GM19035 (cell line): ENCODE measurements around the gene IGFLR1.
A peak's percentile ranks its signal among the peaks of the same experiment; 100 is the strongest.

Source experiments
- ATAC-seq: cut with Tn5 transposase; IDR thresholded peaks from one replicate; pipeline ENCODE4 v1.9.1; 2021; ENCODE audit not compliant: unreplicated experiment

IGFLR1 gene

DNA sequence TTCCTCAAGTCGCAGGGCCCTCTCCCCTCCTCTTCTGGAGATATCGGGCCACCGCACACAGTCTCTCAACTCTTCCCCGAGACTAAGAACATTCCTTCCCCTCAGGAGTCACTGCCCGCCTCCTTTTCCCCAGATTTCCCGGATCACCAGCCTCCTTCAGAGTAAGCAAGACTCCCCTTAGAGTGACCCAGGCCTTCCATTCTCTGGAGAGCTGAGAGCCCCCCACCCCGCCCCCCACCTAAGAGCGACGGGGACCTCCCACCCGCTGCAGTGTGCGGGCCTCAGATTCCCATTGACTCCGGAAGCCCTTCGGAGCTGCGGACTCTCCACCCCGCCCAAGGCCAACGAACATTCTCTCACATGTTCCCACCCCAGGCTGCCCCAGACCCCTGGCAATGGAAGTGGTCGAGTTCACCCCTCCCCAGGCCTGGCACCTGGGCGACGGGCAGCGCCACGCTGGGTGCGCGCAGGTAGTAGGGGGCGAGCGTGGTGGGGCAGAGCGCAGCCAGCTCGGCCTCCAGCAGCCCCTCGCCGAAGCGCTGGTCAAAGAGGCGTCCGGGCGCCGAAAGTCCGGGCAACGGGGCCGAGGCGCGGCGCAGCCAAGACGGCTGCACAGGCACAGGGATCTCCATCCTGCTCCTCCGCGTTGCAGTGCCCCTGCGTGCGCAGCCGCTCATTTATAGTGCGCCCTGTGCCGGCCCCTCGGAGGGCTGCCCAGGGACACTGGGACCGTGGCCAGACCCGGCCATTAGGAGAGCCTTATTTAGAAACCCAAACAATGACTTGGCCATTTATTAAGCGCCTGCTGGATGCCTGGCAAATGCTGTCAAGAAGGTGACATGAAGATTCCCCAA is 14.4 kb upstream of the IGFLR1 start, which contains the start of gene HSPB6:
Gene HSPB6, minus strand, starts transcription at position 653 of the 854 bp plus-strand sequence. Its CDS starts 21 bp downstream, at position 632.
- no peak for ATAC-seq

DNA sequence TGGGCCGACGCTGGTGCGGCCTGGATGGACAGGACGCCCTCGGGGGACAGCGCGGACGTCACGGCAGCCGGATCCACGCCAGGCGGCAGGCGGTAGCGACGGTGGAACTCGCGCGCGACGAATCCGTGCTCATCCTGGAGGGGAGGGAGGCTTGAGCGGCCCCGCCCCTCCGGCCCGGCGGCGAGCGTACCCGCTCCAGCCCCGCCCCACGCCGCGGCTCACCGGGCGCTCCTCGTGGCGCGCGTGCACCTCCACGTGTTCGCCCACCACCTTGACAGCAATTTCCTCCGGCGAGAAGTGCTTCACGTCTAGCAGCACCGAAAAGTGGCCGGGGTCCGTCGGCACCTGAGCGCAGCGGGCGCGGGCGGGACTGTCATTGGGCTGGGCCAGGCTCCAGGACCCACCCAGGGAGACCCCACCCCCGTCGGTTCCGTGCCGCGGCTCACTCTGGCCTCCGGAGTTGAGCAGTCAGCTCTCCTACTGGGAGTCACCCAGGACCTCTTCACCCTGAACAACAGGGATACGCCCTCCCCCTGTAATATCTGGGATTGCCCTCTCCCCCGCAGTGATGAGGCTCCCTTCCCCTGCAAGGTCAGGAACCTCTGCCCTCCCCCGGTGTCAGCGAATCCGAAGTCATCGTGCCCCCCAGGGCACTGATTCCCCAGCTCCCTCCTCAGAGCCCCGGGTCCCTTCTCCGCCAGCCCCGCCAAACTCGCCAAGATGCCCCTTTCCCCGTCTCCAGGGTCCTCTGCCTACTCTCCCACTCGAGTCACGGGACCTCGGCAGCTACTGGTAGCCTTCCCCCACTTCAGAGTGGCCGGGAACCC is 13.5 kb upstream of the IGFLR1 start:
- no peak for ATAC-seq

DNA sequence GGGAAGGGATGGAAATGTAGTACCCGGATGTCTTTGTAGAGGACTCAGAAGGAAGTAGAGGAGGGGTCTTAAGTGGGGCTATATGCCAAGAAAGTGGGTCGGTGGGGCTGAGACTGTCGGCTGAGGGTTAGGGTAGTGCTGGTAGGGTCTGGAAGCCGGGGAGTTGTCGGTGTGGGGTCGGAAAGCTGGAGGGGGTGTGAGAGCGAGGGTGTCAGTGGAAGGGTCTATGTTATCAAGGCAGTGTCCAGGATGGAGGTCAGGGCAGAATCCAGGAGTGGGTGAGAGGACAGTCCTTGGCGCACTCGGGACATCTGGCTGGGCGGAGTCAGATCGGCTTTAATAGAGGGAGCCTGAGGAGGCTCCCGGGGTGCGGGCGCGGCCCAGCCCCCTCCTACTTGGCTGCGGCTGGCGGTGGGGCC is 12.9 kb upstream of the IGFLR1 start:
- no peak for ATAC-seq

DNA sequence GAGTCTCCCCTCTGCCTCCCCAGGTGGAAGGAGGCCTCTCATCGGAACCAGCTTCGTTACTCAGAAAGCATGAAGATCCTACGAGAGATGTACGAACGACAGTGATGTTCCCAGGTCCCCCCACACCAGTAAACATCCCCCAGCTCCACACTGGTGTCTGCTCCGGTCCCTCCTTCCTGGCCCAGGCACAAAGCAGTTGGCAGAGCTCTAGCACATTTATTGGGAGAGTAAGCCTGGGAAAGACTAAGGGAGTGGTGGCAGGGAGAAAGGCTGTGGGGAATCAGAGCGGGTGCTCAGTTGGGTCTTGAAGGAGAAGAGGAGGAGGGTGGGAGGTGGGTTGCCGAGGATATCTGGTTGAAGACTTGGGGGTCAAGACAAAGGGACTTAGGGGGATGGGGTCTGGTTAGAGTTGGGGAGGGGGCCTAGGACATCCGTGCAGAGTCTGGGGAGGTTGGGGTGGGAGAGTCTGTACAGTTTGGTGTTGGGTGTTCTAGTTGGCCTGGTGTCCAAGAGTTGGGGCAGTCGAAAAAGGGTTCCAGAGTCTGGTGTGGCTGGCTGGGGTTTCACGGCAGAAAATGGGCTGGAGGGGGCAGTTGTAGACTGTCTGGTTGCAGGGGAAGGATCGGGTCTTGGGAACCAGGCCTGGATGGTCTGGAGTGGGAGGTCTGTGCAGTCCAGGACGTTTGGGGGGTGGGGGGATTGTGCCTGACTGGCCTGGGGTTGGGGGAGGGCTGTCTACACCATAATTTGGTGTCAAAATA is 12.3 kb upstream of the IGFLR1 start:
- ATAC-seq: no peak

DNA sequence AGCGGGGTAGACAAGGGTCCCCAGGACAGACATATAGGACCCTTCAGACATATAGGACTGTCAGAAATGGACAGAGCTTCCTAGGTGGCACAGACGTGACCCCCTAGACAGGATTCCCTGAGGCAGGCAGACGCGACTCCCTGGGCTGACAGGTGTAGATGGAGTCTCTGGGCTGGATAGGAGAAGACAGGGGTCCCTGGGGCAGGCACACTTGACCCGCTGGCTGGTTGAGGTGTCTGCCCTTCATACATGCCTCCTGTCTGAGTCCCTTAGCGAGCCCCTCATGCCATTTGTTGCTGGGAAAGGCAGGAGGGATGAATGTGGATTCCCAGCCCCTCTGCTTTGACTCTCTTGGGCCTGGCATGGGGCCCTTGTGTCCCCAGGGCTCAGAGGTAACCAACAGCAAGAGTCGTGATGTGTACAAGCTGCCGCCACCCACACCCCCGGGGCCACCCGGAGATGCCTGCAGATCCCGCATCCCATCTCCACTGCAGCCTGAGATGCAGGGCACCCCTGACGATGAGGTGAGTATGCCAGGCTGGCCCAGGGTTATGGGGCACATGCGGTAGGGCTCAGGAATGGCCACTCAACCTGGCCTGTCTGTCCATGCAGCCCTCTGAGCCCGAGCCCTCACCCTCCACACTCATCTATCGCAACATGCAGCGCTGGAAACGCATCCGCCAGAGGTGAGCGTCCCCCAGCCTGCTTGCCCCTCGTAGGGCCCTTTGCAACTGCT is 11.6 kb upstream of the IGFLR1 start:
- ATAC-seq: no peak

DNA sequence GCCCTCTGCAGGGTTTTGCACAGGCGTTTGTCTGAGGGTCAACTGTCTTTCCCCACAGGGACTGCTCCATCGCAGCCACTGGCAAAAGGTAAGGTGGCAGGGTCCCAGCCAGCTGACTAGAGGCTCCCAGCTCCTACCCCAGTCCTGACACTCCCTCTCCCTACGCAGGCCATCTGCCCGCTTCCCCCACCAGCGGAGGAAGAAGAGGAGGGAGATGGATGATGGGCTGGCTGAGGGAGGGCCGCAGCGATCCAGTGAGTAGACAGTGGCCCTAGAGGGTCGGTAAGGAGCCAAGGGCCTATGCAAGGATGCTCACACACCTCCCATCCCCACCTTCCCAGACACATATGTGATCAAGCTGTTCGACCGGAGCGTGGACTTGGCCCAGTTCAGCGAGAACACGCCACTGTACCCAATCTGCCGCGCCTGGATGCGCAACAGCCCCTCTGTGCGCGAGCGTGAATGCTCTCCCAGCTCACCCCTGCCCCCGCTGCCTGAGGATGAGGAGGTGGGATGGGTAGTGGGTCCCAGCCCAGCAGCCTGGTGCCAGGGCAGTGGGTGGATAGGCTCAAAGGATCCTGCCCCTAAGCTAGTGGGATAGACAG is 10.6 kb upstream of the IGFLR1 start:
- no peak for ATAC-seq

DNA sequence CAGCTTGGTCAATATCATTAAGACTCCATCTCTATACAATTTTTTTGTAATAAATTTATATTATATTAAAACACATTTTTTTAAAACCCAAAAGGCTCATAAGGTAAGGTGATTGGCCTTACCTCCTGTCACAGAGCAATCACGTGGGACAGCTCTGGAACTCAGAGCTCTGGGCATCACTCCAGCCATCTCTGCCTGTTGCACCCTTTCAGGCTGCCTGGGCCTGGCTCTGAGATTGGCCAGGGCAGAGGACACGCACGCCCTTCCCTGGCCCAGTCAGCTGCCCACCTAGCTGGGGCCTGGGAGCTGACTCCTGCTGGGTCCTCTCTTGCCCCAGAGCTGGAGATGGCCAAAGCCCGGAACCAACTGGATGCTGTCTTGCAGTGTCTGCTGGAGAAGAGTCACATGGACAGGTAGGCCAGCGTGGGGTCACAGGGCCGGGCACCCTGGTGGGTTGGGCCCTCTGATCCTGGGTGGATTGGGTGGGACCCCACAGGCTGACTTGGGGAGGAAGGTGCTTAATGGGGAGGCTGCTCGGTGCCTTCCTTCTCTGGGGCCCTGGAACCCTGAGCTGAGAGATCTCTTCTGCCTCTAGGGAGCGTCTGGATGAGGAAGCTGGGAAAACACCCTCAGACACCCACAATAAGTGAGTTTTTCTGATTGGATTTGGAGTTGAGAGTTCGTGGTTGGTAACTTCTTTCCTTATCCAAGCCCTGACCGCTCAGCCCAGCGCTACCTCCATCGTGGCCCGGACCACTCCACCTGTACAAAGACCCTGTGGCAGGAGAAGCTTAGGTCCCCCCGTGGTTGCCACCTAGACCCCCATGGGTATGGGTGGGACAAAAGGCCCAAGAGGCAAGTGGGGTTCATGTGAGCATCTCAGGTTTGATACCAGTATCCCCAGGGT is 9.8 kb upstream of the IGFLR1 start:
- no peak for ATAC-seq

DNA sequence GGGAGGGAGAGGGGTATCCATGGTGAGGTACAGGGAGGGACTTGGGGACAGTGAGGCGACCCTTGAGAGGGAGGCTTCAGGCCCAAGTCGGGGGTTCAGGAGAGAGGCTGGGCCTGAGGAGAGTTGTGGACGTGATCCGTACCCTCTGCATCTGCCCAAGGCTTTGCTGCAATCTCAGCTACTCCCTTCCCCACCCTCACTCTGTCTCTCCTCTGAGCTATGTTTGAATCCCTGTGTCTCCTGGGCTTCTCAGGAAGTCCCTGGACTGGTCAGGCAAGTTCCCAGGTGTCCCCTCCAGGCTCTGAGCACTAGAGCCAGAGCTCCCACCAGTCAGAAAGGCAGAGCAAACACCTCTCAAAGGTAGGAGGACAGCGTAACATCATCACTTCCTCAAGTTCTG is 7.9 kb upstream of the IGFLR1 start:
- ATAC-seq: no peak

DNA sequence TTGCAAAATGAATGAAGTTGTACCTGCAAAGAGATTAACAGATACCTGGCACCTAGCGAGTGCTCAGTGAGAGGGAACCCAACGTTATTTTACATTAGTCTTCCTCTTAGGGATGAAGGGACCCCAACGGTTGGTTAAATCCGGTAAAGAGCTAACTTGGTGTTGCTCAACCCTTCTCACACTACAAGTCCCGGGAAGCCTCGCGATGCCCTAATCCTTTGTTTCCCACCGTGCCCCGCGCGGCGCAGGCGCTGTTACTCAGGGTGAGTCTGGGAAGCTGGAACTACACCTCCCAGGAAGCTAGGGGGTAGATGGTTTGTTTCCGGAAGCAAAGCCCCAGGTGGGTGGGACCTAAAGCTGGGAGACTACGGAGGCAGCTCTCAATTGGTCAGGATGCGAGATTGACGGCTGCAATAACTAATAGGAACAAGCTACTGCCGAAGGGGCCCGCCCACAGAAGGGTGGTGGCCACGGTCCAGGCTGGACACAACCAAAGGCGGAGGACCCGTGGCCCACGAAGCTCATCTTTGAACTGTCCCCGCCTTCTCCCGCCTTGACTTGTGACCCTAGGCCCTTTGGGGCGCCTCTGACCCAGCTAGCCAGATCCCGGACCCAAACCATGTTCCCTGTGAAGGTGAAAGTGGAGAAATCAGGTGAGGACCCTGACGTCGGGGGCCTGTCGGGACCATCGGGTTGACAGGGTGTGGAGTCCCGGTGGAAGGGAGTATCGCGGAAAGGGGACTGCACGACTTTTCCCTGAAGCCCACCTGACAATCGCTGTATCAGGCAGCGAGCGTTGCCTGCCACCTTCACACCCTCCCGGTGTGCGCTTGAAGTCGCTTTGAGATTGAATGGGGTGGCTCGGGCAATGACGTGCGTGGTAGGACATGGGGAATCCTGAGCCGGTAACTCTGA is 6.1 kb upstream of the IGFLR1 start, which contains the start of gene LIN37:
Gene LIN37, plus strand, starts transcription at position 471 of the 915 bp plus-strand sequence. Its CDS starts 149 bp downstream, at position 620.
- peak; percentile 70 for ATAC-seq

DNA sequence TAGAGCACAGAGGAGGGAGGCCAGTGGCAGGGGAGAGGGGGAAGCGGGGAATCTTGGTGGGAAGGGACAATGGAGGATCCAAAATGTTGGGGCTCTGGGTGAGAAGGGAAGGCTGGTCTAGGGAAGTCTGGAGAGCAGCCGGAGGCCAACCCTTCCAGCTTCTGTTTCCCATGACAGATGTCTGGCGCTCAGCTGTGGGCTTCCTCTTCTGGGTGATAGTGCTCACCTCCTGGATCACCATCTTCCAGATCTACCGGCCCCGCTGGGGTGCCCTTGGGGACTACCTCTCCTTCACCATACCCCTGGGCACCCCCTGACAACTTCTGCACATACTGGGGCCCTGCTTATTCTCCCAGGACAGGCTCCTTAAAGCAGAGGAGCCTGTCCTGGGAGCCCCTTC is 4.3 kb upstream of the IGFLR1 start:
- no peak for ATAC-seq

DNA sequence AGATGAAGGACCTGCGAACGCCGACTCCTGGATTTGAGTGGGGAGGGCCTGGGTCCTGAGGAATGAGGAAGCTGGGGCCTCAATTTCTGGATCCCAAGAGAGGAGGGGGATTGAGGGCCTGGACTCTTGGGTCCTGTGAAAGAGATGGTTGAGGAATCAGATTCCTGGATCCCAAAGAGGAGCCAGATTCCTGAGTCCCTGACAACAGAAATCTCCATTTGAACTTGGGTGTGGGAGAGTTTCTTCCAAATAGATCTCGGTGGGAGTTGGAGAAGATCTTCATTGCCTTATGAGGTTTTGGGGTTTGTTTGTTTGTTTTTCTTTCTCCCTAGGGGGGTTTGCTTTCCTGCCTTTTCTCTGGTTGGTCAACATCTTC is 3.8 kb upstream of the IGFLR1 start:
- no peak for ATAC-seq

DNA sequence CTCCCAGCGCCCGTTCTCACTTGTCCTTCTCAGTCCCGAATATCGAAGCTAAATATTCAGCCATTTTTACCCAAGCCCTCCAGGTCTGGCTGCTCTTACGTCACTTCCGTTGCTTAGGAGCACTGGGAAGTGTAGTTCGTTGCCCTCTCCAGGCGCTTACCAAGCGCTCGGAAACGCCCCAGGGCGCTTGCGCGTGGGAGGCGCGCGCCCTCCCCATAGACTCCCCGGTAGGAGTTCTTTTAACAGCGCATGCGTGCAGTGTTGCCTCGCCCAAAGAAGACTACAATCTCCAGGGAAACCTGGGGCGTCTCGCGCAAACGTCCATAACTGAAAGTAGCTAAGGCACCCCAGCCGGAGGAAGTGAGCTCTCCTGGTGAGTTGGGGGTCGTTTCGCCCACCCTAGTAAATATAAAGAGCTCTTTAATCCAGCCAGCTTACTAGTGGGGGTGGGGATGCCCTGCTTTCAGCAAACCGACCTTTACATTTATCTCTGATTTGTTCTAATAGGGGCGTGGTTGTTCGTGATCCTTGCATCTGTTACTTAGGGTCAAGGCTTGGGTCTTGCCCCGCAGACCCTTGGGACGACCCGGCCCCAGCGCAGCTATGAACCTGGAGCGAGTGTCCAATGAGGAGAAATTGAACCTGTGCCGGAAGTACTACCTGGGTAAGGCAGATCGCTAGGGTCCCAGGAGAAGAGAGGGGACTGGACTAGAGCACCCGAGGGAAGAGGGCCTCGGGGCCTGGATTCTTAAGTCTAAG is 3.3 kb upstream of the IGFLR1 start, which contains the start of the genes PSENEN and U2AF1L4:
Gene PSENEN, plus strand, starts transcription at position 324 of the 759 bp plus-strand sequence. Its CDS starts 280 bp downstream, at position 604.
Gene U2AF1L4, minus strand, starts transcription at position 91 of the 759 bp plus-strand sequence. Its CDS starts 27 bp downstream, at position 64.
- peak; percentile 50 for ATAC-seq

DNA sequence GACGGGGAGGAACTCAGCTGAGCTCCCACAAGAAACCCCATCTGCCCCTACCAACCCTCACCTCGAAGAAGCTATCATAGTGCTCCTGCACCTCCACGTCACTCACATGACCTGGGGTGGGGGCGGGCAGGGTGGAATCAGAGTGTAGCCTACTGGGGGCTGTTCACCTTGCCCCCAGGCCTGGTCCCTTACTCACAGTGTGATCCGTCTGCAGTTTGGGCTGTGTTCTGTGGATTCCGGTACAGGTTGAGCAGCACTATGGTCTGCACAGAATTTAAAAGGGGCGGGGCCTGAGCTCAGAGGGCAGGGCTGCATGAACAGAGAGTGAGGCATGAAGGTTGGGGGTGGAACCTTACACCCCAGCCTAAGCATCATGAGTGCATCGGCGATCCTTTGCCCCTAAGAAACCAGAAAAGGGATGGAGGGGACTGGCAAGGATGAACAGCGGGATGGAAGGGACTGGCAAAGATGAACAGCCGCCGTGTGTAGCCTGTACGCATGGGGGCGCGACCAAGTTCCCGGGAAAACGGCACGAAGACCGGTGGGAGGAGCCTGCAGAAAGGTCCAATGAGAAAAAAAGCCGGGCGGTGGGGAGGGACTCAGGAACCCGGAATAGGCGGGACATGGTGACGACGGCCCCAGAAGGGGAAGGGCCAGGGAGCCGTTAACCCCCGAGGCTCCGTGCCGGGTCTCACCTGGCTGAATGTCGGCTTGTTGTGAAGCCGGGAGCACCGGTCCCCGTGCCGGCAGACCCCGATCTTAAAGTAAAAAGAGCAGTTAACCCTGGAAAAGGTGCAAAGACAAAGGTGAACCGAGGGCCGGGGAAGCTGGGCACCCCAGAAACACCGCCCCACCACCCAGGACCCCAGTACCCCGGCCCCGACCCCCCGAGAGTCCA is 2.4 kb upstream of the IGFLR1 start:
- peak; percentile 36 for ATAC-seq

DNA sequence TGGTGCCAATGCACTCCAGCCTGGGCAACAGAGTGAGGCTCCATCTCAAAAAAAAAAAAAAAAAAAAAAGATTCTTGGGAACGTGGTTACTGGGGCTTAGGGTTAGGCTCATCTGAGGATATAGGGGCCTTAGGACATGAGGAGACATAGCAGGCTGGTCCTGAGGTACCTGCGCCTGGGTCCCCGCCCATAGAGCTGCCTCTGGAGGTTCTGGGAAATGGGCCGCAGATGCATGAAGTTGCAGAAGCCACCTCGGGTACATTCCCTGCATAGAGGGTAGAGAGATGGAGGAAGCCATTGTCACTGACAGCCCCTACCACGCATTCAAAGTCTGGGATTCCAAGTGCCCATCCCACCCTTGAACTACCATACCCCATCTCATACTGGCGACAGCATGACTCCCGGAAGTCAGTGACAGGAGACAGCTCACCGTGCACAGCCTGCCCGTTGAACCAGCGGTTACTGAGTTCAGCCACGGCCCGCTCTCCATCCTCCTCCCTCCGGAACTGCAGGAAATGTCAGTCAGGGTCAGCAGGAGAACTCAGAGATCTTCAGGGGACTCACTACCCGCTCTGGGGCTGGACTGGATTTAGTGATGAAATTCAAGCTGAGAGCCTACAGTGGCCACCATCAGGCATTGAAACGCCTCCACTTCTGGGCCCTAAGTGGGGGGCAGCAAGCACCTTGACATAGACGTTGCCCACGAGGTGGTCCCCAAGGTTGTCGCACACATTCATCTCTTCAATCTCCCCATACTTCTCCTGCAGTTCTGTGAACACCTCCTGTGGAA is 1.6 kb upstream of the IGFLR1 start:
- no peak for ATAC-seq

DNA sequence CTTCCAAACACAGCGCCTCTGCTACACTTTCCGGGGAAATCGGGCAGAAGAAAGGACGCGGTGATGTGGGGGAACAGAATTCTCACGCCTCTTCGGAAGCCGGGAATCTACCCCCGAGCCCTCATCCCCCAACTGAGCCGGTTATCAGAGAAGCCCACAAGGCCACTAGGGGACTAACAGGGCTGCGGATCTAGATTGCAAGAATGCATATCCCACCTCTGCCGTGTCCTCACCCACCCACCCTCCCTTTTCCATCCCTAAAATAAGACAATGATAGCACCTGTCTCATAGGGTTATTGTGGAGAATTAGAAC is 1.1 kb downstream of the IGFLR1 start:
- no peak for ATAC-seq
